GM23338 (cell line): ENCODE measurements around the gene TBX10. TPM values are rescaled to one million over a fixed set of nuclear protein-coding genes. Genes with fewer than 3 reads are reported as not detected.

Source experiments
- CREB1 ChIP-seq: fragments of 250-450 bp; sonication (Bioruptor Pico); IDR thresholded peaks from 2 replicates; pipeline ENCODE4 v1.5.0; 2020; ENCODE audit warnings: low read depth, mild to moderate bottlenecking, moderate library complexity
- JUNB ChIP-seq: IDR thresholded peaks from one replicate; pipeline ENCODE4 v1.6.1; 2016; ENCODE audit warnings: antibody characterized with exemption; ENCODE audit not compliant: unreplicated experiment
- ZNF114 ChIP-seq: fragments of 250-450 bp; sonication (Bioruptor Pico); IDR thresholded peaks from 2 replicates; pipeline ENCODE4 v1.5.0; 2020; ENCODE audit warnings: mild to moderate bottlenecking, moderate library complexity
- polyA plus RNA-seq: library from polyadenylated mRNA; unstranded; fragments of >200 nt; fragmentation: Nextera tagmentation; extraction: Ambion mirVana; gene quantifications from 2 replicates; pipeline ENCODE4 v1.2.1, GENCODE V29; 2016
- small RNA-seq: library from RNA; depleted of rRNA; stranded (forward); fragments of <200 nt; gene quantifications from one replicate; pipeline ENCODE3, GENCODE V24; 2014; ENCODE audit warnings: low replicate concordance
- total RNA-seq: library from RNA; depleted of rRNA; stranded (reverse); fragments of >200 nt; shearing (Covaris generic); gene quantifications from 2 replicates; pipeline ENCODE4 v1.2.3, GENCODE V29; 2014; rRNA removed
- TF ChIP-seq, protein P1 (sequence below): fragments of 250-450 bp; sonication (Bioruptor Pico); IDR thresholded peaks from 2 replicates; pipeline ENCODE4 v1.5.0; 2020; ENCODE audit warnings: mild to moderate bottlenecking, moderate library complexity

TBX10 gene
- total and polyA plus RNA-seq, 2 experiments from 2014 or later = 0.10 TPM; not detected in 1

DNA sequence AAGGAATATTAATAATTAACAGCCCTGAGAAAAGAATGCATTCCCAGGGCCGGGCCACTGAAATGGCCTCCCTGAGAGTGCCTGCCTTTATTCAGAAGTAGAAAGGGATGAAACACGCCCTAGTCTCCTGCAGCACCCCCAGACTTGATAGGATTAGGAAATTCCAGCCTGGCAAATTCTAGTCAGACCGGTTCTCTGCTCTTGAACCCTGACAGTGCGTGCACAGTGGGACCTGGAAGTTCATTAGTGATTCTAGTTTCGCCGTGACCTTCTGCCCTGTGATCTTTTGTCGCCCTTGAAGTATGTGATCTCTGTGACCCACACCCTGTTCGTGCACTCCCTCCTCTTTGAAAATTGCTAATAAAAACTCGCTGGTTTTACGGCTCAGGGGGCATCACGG, 58.1 kb downstream of the TBX10 start (continued):
- TF ChIP-seq, protein P1, sequence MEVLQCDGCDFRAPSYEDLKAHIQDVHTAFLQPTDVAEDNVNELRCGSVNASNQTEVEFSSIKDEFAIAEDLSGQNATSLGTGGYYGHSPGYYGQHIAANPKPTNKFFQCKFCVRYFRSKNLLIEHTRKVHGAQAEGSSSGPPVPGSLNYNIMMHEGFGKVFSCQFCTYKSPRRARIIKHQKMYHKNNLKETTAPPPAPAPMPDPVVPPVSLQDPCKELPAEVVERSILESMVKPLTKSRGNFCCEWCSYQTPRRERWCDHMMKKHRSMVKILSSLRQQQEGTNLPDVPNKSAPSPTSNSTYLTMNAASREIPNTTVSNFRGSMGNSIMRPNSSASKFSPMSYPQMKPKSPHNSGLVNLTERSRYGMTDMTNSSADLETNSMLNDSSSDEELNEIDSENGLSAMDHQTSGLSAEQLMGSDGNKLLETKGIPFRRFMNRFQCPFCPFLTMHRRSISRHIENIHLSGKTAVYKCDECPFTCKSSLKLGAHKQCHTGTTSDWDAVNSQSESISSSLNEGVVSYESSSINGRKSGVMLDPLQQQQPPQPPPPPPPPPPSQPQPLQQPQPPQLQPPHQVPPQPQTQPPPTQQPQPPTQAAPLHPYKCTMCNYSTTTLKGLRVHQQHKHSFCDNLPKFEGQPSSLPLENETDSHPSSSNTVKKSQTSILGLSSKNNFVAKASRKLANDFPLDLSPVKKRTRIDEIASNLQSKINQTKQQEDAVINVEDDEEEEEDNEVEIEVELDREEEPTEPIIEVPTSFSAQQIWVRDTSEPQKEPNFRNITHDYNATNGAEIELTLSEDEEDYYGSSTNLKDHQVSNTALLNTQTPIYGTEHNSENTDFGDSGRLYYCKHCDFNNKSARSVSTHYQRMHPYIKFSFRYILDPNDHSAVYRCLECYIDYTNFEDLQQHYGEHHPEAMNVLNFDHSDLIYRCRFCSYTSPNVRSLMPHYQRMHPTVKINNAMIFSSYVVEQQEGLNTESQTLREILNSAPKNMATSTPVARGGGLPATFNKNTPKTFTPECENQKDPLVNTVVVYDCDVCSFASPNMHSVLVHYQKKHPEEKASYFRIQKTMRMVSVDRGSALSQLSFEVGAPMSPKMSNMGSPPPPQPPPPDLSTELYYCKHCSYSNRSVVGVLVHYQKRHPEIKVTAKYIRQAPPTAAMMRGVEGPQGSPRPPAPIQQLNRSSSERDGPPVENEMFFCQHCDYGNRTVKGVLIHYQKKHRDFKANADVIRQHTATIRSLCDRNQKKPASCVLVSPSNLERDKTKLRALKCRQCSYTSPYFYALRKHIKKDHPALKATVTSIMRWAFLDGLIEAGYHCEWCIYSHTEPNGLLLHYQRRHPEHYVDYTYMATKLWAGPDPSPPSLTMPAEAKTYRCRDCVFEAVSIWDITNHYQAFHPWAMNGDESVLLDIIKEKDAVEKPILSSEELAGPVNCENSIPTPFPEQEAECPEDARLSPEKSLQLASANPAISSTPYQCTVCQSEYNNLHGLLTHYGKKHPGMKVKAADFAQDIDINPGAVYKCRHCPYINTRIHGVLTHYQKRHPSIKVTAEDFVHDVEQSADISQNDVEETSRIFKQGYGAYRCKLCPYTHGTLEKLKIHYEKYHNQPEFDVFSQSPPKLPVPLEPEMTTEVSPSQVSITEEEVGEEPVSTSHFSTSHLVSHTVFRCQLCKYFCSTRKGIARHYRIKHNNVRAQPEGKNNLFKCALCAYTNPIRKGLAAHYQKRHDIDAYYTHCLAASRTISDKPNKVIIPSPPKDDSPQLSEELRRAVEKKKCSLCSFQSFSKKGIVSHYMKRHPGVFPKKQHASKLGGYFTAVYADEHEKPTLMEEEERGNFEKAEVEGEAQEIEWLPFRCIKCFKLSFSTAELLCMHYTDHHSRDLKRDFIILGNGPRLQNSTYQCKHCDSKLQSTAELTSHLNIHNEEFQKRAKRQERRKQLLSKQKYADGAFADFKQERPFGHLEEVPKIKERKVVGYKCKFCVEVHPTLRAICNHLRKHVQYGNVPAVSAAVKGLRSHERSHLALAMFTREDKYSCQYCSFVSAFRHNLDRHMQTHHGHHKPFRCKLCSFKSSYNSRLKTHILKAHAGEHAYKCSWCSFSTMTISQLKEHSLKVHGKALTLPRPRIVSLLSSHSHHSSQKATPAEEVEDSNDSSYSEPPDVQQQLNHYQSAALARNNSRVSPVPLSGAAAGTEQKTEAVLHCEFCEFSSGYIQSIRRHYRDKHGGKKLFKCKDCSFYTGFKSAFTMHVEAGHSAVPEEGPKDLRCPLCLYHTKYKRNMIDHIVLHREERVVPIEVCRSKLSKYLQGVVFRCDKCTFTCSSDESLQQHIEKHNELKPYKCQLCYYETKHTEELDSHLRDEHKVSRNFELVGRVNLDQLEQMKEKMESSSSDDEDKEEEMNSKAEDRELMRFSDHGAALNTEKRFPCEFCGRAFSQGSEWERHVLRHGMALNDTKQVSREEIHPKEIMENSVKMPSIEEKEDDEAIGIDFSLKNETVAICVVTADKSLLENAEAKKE (CRISPR knock-in tag) = no peak
- TF ChIP-seq JUNB = no peak
- no peak for TF ChIP-seq ZNF114 (CRISPR knock-in tag)
- no peak for TF ChIP-seq CREB1 (CRISPR knock-in tag)

Small RNA genes within 50 kb of the gene (small RNA-seq; reads per million reads assigned to genes)
- gene AP003385.3 = not detected
- 0.67 reads per million, percentile 46 among the genes with 10 or more reads in this experiment for gene RPL37P2

Other genes starting within 250 kb of the TBX10 start
- gene RAD9A, start 247.8 kb downstream of the TBX10 start, total RNA-seq = 13.9 and 16.5 TPM in 2 replicates
- 17.0 and 18.9 TPM in 2 replicates for gene RAD9A, start 247.8 kb downstream of the TBX10 start, polyA plus RNA-seq
- 227 and 237 TPM in 2 replicates for gene PPP1CA, start 237.9 kb downstream of the TBX10 start, total RNA-seq
- 217 TPM in 2 replicates for gene PPP1CA, start 237.9 kb downstream of the TBX10 start, polyA plus RNA-seq
- gene TBC1D10C, start 235.7 kb downstream of the TBX10 start, total RNA-seq = 0.31 and 0.35 TPM in 2 replicates
- 0.17 and 0.31 TPM in 2 replicates for gene TBC1D10C, start 235.7 kb downstream of the TBX10 start, polyA plus RNA-seq
- 0.27 and 0.76 TPM in 2 replicates for gene CARNS1, start 224.1 kb downstream of the TBX10 start, total RNA-seq
- gene CARNS1, start 224.1 kb downstream of the TBX10 start, polyA plus RNA-seq = 0.52 and 0.63 TPM in 2 replicates
- 41.3 and 48.2 TPM in 2 replicates for gene RPS6KB2, start 211.3 kb downstream of the TBX10 start, total RNA-seq
- 27.7 and 29.5 TPM in 2 replicates for gene RPS6KB2, start 211.3 kb downstream of the TBX10 start, polyA plus RNA-seq
- gene PTPRCAP, start 202.1 kb downstream of the TBX10 start, total RNA-seq = 0.85 and 3.5 TPM in 2 replicates
- 2.7 and 3.3 TPM in 2 replicates for gene PTPRCAP, start 202.1 kb downstream of the TBX10 start, polyA plus RNA-seq
- 77.5 and 91.1 TPM in 2 replicates for gene CORO1B, start 196.3 kb downstream of the TBX10 start, total RNA-seq
- gene CORO1B, start 196.3 kb downstream of the TBX10 start, polyA plus RNA-seq = 61.5 and 69.5 TPM in 2 replicates
- gene GPR152, start 187.0 kb downstream of the TBX10 start, total RNA-seq = not detected in 2 replicates
- gene GPR152, start 187.0 kb downstream of the TBX10 start, polyA plus RNA-seq = not detected in 2 replicates
- gene CABP4, start 184.4 kb downstream of the TBX10 start, total RNA-seq = 0.28 TPM in 1 of 2 replicates, not detected in the other
- gene CABP4, start 184.4 kb downstream of the TBX10 start, polyA plus RNA-seq = not detected in 2 replicates
- gene TMEM134, start 170.5 kb downstream of the TBX10 start, total RNA-seq = 61.4 and 101 TPM in 2 replicates
- 64.7 and 69.2 TPM in 2 replicates for gene TMEM134, start 170.5 kb downstream of the TBX10 start, polyA plus RNA-seq
- 22.1 and 29.1 TPM in 2 replicates for gene AIP, start 156.7 kb downstream of the TBX10 start, total RNA-seq
- gene AIP, start 156.7 kb downstream of the TBX10 start, polyA plus RNA-seq = 32.1 and 33.3 TPM in 2 replicates
- 46.8 and 57.1 TPM in 2 replicates for gene PITPNM1, start 134.4 kb downstream of the TBX10 start, total RNA-seq
- gene PITPNM1, start 134.4 kb downstream of the TBX10 start, polyA plus RNA-seq = 8.7 and 9.1 TPM in 2 replicates
- gene CDK2AP2, start 131.6 kb downstream of the TBX10 start, total RNA-seq = 39.8 and 48.6 TPM in 2 replicates
- 120 and 128 TPM in 2 replicates for gene CDK2AP2, start 131.6 kb downstream of the TBX10 start, polyA plus RNA-seq
- gene CABP2, start 116.3 kb downstream of the TBX10 start, total RNA-seq = not detected in 2 replicates
- not detected in 2 replicates for gene CABP2, start 116.3 kb downstream of the TBX10 start, polyA plus RNA-seq
- 1,021 and 1,776 TPM in 2 replicates for gene GSTP1, start 56.0 kb downstream of the TBX10 start, total RNA-seq
- gene GSTP1, start 56.0 kb downstream of the TBX10 start, polyA plus RNA-seq = 1,881 and 1,914 TPM in 2 replicates
- 202 and 241 TPM in 2 replicates for gene NDUFV1, start 32.8 kb downstream of the TBX10 start, total RNA-seq
- gene NDUFV1, start 32.8 kb downstream of the TBX10 start, polyA plus RNA-seq = 98.6 and 104 TPM in 2 replicates
- 5.0 and 6.6 TPM in 2 replicates for gene NUDT8, start 9.8 kb downstream of the TBX10 start, total RNA-seq
- gene NUDT8, start 9.8 kb downstream of the TBX10 start, polyA plus RNA-seq = 15.1 and 16.4 TPM in 2 replicates
- 0.31 and 0.87 TPM in 2 replicates for gene ACY3, start 11.0 kb upstream of the TBX10 start, total RNA-seq
- not detected in 2 replicates for gene ACY3, start 11.0 kb upstream of the TBX10 start, polyA plus RNA-seq
- gene ALDH3B2, start 34.9 kb upstream of the TBX10 start, total RNA-seq = not detected in 2 replicates
- not detected in 2 replicates for gene ALDH3B2, start 34.9 kb upstream of the TBX10 start, polyA plus RNA-seq